Fibroblast of mammary gland (primary cell): ENCODE results near the gene TRIM25.
A peak's percentile ranks its signal among the peaks of the same experiment; 100 is the strongest.

Experiments used
- DNase-seq: peaks from one replicate; pipeline ENCODE4 v3.0.0-alpha.2; 2010; ENCODE audit warnings: low read depth
- H3K4me3 ChIP-seq: 2 replicates; pipeline ENCODE4 v1.5.1; 2011; ENCODE audit warnings: low read depth, mild to moderate bottlenecking, low read length, moderate library complexity; ENCODE audit not compliant: control insufficient read depth
- TF ChIP-seq, protein P1 (sequence below): conservative IDR thresholded peaks from 2 replicates; pipeline ENCODE4 v1.5.1; 2011; ENCODE audit warnings: low read depth, low read length, inconsistent platforms; ENCODE audit not compliant: control insufficient read depth, insufficient read depth

The TRIM25 gene

DNA sequence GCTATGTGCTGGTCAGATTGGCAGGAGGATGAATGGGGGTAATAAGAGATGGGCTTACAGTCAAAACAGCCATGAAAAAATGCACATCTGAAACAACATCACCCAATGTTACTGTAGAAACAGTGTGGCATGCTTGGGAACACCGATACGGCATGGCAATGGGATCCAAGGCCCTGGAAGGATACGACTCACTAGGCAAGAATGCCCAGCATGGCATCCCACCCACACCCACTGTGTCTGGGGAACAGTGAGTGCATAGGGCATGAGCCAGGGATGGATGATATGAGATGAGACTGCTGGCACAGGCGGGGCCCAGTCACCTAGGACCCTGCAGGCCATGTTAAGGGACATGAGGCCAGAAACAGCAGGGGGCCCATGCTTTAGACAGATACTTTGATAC lies 11.5 kb downstream of the TRIM25 start:
- TF ChIP-seq, protein P1, sequence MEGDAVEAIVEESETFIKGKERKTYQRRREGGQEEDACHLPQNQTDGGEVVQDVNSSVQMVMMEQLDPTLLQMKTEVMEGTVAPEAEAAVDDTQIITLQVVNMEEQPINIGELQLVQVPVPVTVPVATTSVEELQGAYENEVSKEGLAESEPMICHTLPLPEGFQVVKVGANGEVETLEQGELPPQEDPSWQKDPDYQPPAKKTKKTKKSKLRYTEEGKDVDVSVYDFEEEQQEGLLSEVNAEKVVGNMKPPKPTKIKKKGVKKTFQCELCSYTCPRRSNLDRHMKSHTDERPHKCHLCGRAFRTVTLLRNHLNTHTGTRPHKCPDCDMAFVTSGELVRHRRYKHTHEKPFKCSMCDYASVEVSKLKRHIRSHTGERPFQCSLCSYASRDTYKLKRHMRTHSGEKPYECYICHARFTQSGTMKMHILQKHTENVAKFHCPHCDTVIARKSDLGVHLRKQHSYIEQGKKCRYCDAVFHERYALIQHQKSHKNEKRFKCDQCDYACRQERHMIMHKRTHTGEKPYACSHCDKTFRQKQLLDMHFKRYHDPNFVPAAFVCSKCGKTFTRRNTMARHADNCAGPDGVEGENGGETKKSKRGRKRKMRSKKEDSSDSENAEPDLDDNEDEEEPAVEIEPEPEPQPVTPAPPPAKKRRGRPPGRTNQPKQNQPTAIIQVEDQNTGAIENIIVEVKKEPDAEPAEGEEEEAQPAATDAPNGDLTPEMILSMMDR, result no peak
- DNase-seq, result peak; percentile 43
- H3K4me3 ChIP-seq, result no peak overlapping the region

DNA sequence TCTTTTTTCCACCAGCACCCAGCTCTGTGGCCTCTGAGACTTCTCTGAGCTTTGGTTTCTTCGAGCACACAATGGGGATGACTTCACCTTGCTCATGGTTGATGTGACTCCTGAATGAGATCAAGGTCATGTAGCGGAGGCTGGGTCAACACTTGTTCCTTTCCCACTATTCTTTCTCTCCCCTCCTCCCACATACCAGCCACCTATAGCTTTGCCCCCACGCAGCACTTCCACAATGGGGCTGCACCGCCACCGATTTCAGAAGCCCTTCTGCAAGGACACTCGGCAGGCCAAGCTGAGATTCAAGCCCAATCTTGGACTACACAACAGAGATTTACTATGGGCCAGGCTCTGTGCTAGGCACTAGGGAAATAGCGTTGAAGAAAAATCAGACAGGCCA lies 14.4 kb downstream of the TRIM25 start:
- TF ChIP-seq, protein P1, result no peak
- no peak for DNase-seq
- H3K4me3 ChIP-seq, result no peak overlapping the region

DNA sequence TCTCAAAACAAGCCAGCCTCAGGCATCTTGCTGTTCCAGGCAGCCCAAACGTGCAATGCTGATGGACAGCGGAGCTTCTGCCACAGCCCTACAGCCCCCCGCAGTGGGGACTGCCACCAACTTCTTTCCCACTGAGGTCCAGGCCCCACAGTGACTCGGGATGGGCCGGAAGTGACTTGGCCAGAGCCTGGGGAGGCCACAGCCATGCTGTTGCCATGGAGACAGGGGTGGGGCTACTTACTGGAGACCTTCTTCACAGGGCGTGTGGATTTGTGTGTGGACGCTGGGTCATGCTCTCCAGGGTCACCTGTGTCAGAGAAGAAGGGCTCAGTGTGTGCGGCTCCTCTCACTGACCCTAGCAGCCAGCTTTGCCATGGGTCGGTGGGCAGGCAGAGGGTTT lies 15.0 kb downstream of the TRIM25 start:
- no peak overlapping the region for H3K4me3 ChIP-seq
- TF ChIP-seq, protein P1, result no peak
- no peak for DNase-seq

DNA sequence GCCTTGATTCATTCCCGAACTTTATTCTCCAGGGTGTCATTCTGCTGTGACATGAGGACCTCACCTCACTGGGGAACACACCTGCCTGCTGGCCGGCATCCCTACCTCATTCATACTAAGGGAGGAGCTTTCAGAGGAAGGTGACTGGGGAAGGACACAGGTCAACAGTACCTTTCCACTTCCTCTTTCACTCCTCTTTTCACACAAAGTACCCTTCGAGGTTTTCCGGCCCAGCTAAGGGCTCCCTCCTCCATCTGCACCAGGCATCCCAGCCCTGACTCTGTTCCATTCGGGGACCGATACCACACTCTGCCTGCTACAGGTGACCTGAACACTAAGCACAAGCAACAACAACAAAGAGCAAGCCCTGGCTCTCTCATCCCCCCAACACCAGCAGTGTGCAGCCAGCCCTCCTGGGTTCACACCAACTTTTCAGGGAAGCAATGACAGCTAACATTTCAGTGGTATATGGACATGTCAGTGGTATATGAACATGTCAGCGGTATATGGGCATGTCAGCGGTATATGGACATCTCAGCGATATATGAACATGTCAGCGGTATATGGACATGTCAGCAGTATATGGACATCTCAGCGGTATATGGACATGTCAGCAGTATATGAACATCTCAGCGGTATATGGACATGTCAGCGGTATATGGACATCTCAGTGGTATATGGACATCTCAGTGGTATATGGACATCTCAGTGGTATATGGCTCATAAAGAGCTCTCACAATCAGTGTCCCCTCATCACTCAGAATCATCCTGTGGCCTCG lies 16.0 kb downstream of the TRIM25 start:
- DNase-seq, result no peak
- H3K4me3 ChIP-seq, result no peak overlapping the region
- TF ChIP-seq, protein P1, result no peak

DNA sequence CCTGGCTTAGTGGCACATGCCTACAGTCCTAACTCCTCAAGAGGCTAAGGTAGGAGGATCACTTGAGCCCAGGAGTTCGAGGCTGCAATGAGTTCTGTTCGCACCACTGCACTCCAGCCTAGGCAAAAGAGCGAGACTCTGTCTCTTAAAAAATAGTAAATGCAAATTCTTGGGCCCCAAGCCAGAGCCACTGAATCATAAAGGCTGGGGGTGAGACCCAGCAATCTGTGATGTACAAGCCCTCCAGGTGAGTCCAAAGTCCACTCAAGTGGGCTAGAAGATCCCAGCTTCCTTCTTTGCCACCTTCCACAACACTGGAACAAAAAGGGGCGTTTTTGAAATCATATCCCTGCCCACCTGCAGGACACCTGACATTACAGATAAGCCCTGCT lies 16.9 kb downstream of the TRIM25 start:
- no peak overlapping the region for H3K4me3 ChIP-seq
- TF ChIP-seq, protein P1, result no peak
- DNase-seq, result no peak

DNA sequence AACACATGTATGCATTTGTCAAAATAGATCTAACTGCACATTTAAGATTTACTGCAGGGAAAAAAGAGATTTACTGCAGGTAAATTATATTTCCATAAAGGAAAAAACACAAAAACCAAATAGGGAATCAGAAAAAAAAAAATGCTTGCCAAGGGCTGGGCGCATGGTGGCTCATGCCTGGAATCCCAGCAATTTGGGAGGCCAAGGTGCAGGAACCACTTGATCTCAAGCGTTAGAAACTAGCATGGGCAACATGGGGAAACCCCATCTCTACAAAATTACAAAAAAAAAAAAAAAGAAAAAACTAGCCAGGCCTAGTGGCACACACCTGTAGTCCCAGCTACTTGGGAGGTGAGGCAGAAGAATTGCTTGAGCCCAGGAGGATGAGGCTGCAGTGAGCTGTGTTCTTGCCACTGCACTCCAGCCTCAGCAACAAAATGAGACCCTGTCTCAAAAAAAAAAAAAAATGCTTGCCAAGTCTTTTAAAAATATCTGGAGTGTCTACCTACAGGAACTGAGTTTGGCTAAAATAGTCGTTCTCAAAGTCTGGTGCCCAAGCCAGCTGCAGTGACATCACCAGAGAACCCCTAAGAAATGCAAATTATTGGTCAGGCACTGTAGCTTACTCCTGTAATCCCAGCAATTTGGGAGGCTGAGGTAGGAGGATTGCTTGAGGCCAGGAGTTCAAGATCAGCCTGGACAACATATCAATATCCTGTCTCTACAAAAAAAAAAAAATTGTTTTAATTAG lies 17.5 kb downstream of the TRIM25 start:
- H3K4me3 ChIP-seq, result no peak overlapping the region
- TF ChIP-seq, protein P1, result no peak
- DNase-seq, result no peak
